Endothelial cell (in vitro differentiated cells): ENCODE data around the gene LIN54. TPM values are rescaled to one million over a fixed set of nuclear protein-coding genes. Genes with fewer than 3 reads are reported as not detected.

Experiments
- DNase-seq: peaks from one replicate; pipeline ENCODE4 v3.0.0; 2021; ENCODE audit warnings: low spot score
- H3K27ac Mint-ChIP-seq: one replicate; pipeline ENCODE4 v1.8.0; 2021; ENCODE audit warnings: mixed read lengths, inconsistent platforms; ENCODE audit not compliant: unreplicated experiment
- H3K27me3 Mint-ChIP-seq: one replicate; pipeline ENCODE4 v1.8.0; 2021; ENCODE audit warnings: mild to moderate bottlenecking, moderate library complexity, mixed read lengths, inconsistent platforms; ENCODE audit not compliant: unreplicated experiment
- H3K36me3 Mint-ChIP-seq: one replicate; pipeline ENCODE4 v1.8.0; 2021; ENCODE audit warnings: mild to moderate bottlenecking, low read depth, mixed read lengths, inconsistent platforms; ENCODE audit not compliant: unreplicated experiment
- H3K4me1 Mint-ChIP-seq: one replicate; pipeline ENCODE4 v1.8.0; 2021; ENCODE audit warnings: mild to moderate bottlenecking, mixed read lengths, inconsistent platforms; ENCODE audit not compliant: unreplicated experiment
- H3K4me3 Mint-ChIP-seq: one replicate; pipeline ENCODE4 v1.8.0; 2021; ENCODE audit warnings: mild to moderate bottlenecking, mixed read lengths, inconsistent platforms; ENCODE audit not compliant: unreplicated experiment
- H3K9me3 Mint-ChIP-seq: one replicate; pipeline ENCODE4 v1.8.0; 2021; ENCODE audit warnings: mixed read lengths, inconsistent platforms; ENCODE audit not compliant: unreplicated experiment
- CTCF ChIP-seq: fragments of 200-600 bp; sonication (generic); IDR thresholded peaks from one replicate; pipeline ENCODE4 v1.5.0; 2021; ENCODE audit warnings: antibody characterized with exemption; ENCODE audit not compliant: unreplicated experiment
- total RNA-seq: library from RNA; stranded (reverse); fragmentation: NEBNext Ultra II Directional; extraction: Animal tissue kit (Norgen Biotek cat#: 25700); gene quantifications from one replicate; pipeline ENCODE4 v1.2.1, GENCODE V29; 2021; ENCODE audit not compliant: unreplicated experiment

Gene LIN54
- total RNA-seq, 1 donor from 2014 or later, result 10.9 TPM

DNA sequence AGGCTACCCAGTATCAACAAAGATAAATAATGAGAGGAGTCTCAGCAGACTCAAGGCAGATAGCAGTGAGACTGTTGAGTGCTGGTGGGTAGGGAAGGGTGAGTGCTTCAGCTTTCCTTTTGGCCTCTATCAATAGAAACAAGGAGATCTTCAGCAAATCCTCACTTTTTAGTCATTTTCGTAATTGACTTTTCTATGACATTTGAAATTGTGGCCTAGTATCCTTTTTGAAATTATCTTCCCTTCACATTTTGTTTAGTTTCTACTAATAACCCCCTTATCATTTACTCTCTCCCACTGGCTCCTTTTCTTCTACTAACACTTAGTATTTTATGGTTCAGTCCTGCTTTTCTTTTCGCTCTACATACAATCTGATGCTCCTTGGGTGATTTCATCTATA is 44.9 kb downstream of the LIN54 start:
- Mint-ChIP-seq H3K9me3 (no peaks in the 10 kb centered on the region), H3K4me1 (no peaks in the 10 kb centered on the region), H3K27me3 (no peaks in the 10 kb centered on the region), H3K27ac (no peak overlapping the region), H3K4me3 (no peak overlapping the region), H3K36me3 (peaks cover 5% of the 10 kb centered on the region)
- TF ChIP-seq CTCF, result no peak
- DNase-seq, result no peak

DNA sequence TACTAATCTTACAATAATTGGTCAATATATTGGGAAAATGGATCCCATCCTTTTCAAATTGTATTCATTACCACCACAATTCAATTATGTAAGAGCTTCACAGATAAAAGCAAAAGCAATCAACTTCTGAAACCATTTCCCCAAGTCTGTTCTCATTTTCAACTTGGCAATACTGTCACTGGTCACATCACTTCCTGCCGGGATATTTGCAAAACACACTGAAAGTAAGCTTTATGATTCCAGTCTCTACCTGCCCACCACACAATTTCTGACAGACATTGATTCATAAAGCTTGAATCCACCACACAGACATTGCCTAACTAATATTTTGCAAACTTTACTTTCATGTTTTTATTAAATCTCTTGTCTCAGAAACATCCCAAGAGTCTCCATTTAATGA is 53.6 kb downstream of the LIN54 start:
- H3K27ac Mint-ChIP-seq, result no peak overlapping the region
- H3K4me3 Mint-ChIP-seq, result no peak overlapping the region
- peaks cover 4% of the 10 kb centered on the region for H3K36me3 Mint-ChIP-seq
- TF ChIP-seq CTCF, result no peak
- no peaks in the 10 kb centered on the region for H3K27me3 Mint-ChIP-seq
- DNase-seq, result no peak
- no peaks in the 10 kb centered on the region for H3K9me3 Mint-ChIP-seq
- no peaks in the 10 kb centered on the region for H3K4me1 Mint-ChIP-seq

- Mint-ChIP-seq H3K36me3 (peaks cover 4% of the 10 kb centered on the region), H3K9me3 (no peaks in the 10 kb centered on the region), H3K4me3 (no peak overlapping the region), H3K4me1 (no peaks in the 10 kb centered on the region), H3K27me3 (no peaks in the 10 kb centered on the region), H3K27ac (no peak overlapping the region)
- DNase-seq, result no peak
- TF ChIP-seq CTCF, result no peak
These were observed 56.4 kb downstream of the LIN54 start for GRCh38 chr4:82954212-82954611.

DNA sequence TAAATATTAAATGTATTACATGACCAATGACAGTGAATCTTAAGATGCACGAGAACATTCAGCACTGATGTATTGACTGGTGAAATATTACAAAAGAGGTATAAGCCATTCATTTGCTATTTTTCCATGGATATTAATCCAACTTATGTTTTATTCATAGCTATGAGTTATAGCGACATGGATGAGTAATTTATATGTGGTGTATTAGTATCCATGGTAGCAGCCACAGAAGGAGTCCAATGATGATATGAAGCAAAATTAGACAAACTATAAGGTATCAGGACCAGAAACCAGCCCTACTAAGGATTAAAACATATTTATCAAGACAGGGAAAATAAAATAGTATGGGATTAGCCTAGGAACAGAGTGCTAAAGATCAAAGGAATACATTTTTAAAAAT is 59.4 kb downstream of the LIN54 start:
- no peaks in the 10 kb centered on the region for H3K9me3 Mint-ChIP-seq
- no peak for DNase-seq
- H3K4me1 Mint-ChIP-seq, result no peaks in the 10 kb centered on the region
- H3K36me3 Mint-ChIP-seq, result peaks cover 4% of the 10 kb centered on the region
- TF ChIP-seq CTCF, result no peak
- H3K27me3 Mint-ChIP-seq, result no peaks in the 10 kb centered on the region
- no peak overlapping the region for H3K27ac Mint-ChIP-seq
- H3K4me3 Mint-ChIP-seq, result no peak overlapping the region

DNA sequence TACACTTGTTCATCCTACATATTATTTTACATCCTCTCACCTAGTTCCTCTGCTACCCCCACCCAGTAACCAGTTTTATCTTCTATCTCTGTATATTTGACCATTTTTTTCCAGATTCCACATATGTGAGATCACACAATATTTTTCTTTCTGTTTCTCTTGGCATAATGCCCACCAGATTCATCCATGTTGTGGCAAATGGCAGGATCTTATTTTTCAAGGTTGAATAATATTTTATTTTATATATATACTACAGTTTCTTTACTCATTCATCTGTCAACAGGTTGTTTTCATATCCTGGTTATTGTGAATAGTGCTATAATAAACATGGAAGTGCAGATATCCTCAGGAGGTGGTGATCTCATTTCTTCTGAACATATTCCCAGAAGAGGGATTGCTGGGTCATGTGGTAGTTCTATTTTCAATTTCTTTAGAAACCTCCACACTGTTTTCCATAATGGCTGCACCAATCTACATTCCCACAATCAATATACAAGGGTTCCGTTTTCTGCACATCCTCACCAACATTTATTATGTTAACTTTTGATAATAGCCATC is 61.9 kb downstream of the LIN54 start:
- no peaks in the 10 kb centered on the region for H3K4me1 Mint-ChIP-seq
- H3K4me3 Mint-ChIP-seq, result no peak overlapping the region
- H3K9me3 Mint-ChIP-seq, result no peaks in the 10 kb centered on the region
- peaks cover 4% of the 10 kb centered on the region for H3K36me3 Mint-ChIP-seq
- no peak for DNase-seq
- no peak overlapping the region for H3K27ac Mint-ChIP-seq
- H3K27me3 Mint-ChIP-seq, result no peaks in the 10 kb centered on the region
- TF ChIP-seq CTCF, result no peak
